ENCODE data around the gene BEND4. TPM values are rescaled to one million over a fixed set of nuclear protein-coding genes. Genes with fewer than 3 reads are reported as not detected.

BEND4 gene
- total RNA-seq, 1 donor from 2014 or later: not detected

GRCh38 chr4:42119886-42120285 lies 32.6 kb downstream of the BEND4 start:
- intact Hi-C loops (cut with DNase I): no loop called here
- no peak for DNase-seq (ENCODE audit: low spot score)

GRCh38 chr4:42112846-42113245 lies 39.6 kb downstream of the BEND4 start:
- no peak for DNase-seq (ENCODE audit: low spot score)
- intact Hi-C loops (cut with DNase I): no loop called here

GRCh38 chr4:42104521-42104920 lies 47.9 kb downstream of the BEND4 start:
- intact Hi-C loops (cut with DNase I): no loop called here
- no peak for DNase-seq (ENCODE audit: low spot score)

GRCh38 chr4:42101446-42101975 lies 50.9 kb downstream of the BEND4 start:
- intact Hi-C loops (cut with DNase I): no loop called here
- DNase-seq (ENCODE audit: low spot score): no peak

- intact Hi-C loops (cut with DNase I): no loop called here
- DNase-seq (ENCODE audit: low spot score): no peak
These were observed 64.1 kb downstream of the BEND4 start for GRCh38 chr4:42088386-42088785.

GRCh38 chr4:42083816-42084215 lies 68.6 kb downstream of the BEND4 start:
- no peak for DNase-seq (ENCODE audit: low spot score)
- intact Hi-C loops (cut with DNase I): no loop called here

- DNase-seq (ENCODE audit: low spot score): no peak
- intact Hi-C loops (cut with DNase I): no loop called here
These were observed 72.1 kb downstream of the BEND4 start for GRCh38 chr4:42080306-42080705.

GRCh38 chr4:42078184-42078801 lies 74.2 kb downstream of the BEND4 start:
- DNase-seq (ENCODE audit: low spot score): no peak
- intact Hi-C loops (cut with DNase I): no loop called here

GRCh38 chr4:42074294-42074693 lies 78.2 kb downstream of the BEND4 start:
- intact Hi-C loops (cut with DNase I): no loop called here
- DNase-seq (ENCODE audit: low spot score): no peak

GRCh38 chr4:42070463-42070862 lies 82.0 kb downstream of the BEND4 start:
- DNase-seq (ENCODE audit: low spot score): no peak
- intact Hi-C loops (cut with DNase I): no loop called here

- no peak for DNase-seq (ENCODE audit: low spot score)
- intact Hi-C loops (cut with DNase I): no loop called here
These were observed 85.2 kb downstream of the BEND4 start for GRCh38 chr4:42067264-42067663.

- DNase-seq (ENCODE audit: low spot score): no peak
- intact Hi-C loops (cut with DNase I): no loop called here
These were observed 86.1 kb downstream of the BEND4 start for GRCh38 chr4:42066402-42066801.

Other genes starting within 250 kb of the BEND4 start
- 27.2 TPM for gene TMEM33, start 217.2 kb downstream of the BEND4 start, total RNA-seq
- gene DCAF4L1, start 170.9 kb downstream of the BEND4 start, total RNA-seq: 0.46 TPM
- 65.3 TPM for gene SLC30A9, start 162.1 kb downstream of the BEND4 start, total RNA-seq
- gene SHISA3, start 244.8 kb upstream of the BEND4 start, total RNA-seq: 0.46 TPM